Measurements from ENCODE around the gene NEK2. TPM values are rescaled to one million over a fixed set of nuclear protein-coding genes. Genes with fewer than 3 reads are reported as not detected.

NEK2 gene
- total and polyA plus RNA-seq, 2 of the 13 experiments (the other 11 are each of a cell fraction or from before 2014, with no cell fraction given), result 10.9 to 40.8 TPM

GRCh38 chr1:211697356-211697755 lies 21.9 kb upstream of the NEK2 start:
- peaks cover 25% of the 10 kb centered on the region for H3K4me1 ChIP-seq (ENCODE audit: insufficient read depth, low read length)
- in situ Hi-C loops (cut with HindIII; ENCODE audit: extremely low pct_ligation_motif_present, low pct_unique_long_range_greater_than_20kb) (loop anchor here (5.0 kb wide), 2 partner anchors 135 to 340 kb away; partner anchors contain the start of genes DTL, INTS7 and LPGAT1), intact Hi-C loops (cut with micrococcal nuclease; ENCODE audit: unreplicated experiment) (loop anchor here (5.0 kb wide), 1 partner anchor 40 kb away; no protein-coding TSS in a partner anchor)
- BruUV-seq (replicated peaks), result no TSS peak
- WGBS (ENCODE audit: low lambda C conversion rate), result no CpG with 5 or more reads among the region's 1 CpG
- no peak overlapping the region for H3K27ac ChIP-seq (ENCODE audit: extremely low read length, insufficient read depth, low read length)
- DNase-seq (ENCODE audit: low spot score) (no peak), ATAC-seq (no peak), FAIRE-seq (no peak)
- ChIA-PET POLR2A (interaction anchor here (3.6 kb wide), 1 partner anchor 338 kb away, joined by 22 read pairs; the partner anchor contains the start of genes DTL and INTS7), CTCF (ENCODE audit: low intra/inter-chr PET ratio, low total read pairs) (no interaction called here)
- H3K9me3 ChIP-seq (ENCODE audit: low read length), result no peaks in the 10 kb centered on the region
- no peak overlapping the region for H3K9ac ChIP-seq (ENCODE audit: insufficient read depth, low read depth, low read length)
- peaks cover 1 to 11% of the 10 kb centered on the region in 2 experiments; a peak in 3 of 5 replicates for H3K27me3 ChIP-seq (ENCODE audit: control insufficient read depth in 1 of 2, insufficient read depth in 2 of 2, low read length in 2 of 2)
- no peak overlapping the region for H3K4me2 ChIP-seq (ENCODE audit: low read depth, low read length)
- H3K36me3 ChIP-seq (replicated peaks in 1 of 2; ENCODE audit: control insufficient read depth in 1 of 2, insufficient read depth in 2 of 2, low read length in 2 of 2), result no peaks in the 10 kb centered on the region
- H2AFZ ChIP-seq (ENCODE audit: low read length), result no peak overlapping the region
- no peaks in the 10 kb centered on the region for H4K20me1 ChIP-seq (ENCODE audit: insufficient read depth, low read length)
- no peaks in the 10 kb centered on the region for H3K79me2 ChIP-seq (ENCODE audit: insufficient read depth, low read length)
- H3K4me3 ChIP-seq (replicated peaks in 1 of 3; ENCODE audit: insufficient read depth in 1 of 3, low read depth in 2 of 3, low read length in 3 of 3), result no peak overlapping the region
- TF ChIP-seq FOSL2 (CRISPR knock-in tag; IDR thresholded peaks at IDR 0.05) (no peak), MEF2D (CRISPR knock-in tag; IDR thresholded peaks at IDR 0.05) (no peak), KMT2A (CRISPR knock-in tag; IDR thresholded peaks at IDR 0.05) (no peak), ZBED4 (CRISPR knock-in tag; IDR thresholded peaks at IDR 0.05; ENCODE audit: borderline replicate concordance) (no peak), IRX3 (CRISPR knock-in tag; IDR thresholded peaks at IDR 0.05; ENCODE audit: borderline replicate concordance, low read depth) (no peak), ZNF407 (CRISPR knock-in tag; IDR thresholded peaks at IDR 0.05; ENCODE audit: not compliant biosample characterization) (no peak), ZMAT3 (CRISPR knock-in tag; conservative IDR thresholded peaks at IDR 0.05) (no peak), BCL6 (CRISPR knock-in tag; IDR thresholded peaks at IDR 0.05) (no peak), SALL1 (CRISPR knock-in tag; IDR thresholded peaks at IDR 0.05) (no peak), MLLT10 (CRISPR knock-in tag; IDR thresholded peaks at IDR 0.05) (no peak), ZSCAN20 (CRISPR knock-in tag; IDR thresholded peaks at IDR 0.05; ENCODE audit: borderline replicate concordance) (no peak), REXO4 (CRISPR knock-in tag; IDR thresholded peaks at IDR 0.05; ENCODE audit: borderline replicate concordance) (no peak)

All from HepG2 (cell line).